ENCODE results near the gene CBX3.
"Not testable (repeated sequence)": the region's sequence is repeated elsewhere in the genome, so short reads cannot be mapped to it uniquely, and the experiment has no call there.

The CBX3 gene

DNA sequence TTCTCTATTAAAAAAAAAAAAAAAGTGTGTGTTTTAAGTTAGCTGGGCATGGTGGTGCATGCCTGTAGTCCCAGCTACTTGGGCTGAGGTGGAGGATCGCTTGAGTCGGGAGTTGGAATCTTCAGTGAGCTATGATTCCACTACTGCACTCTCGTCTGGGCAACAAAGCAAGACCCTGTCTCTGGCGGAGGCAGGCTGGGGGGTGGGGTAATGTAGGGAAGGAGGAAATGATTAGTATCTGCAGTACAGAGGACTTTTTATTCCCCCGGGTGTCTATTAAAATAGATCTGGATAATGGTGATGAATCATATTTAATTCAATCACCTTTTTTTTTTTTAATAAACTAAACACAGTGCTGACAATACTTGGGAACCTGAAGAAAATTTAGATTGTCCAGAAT is 6.5 kb downstream of the CBX3 start:
- DNase-seq: no peak

DNA sequence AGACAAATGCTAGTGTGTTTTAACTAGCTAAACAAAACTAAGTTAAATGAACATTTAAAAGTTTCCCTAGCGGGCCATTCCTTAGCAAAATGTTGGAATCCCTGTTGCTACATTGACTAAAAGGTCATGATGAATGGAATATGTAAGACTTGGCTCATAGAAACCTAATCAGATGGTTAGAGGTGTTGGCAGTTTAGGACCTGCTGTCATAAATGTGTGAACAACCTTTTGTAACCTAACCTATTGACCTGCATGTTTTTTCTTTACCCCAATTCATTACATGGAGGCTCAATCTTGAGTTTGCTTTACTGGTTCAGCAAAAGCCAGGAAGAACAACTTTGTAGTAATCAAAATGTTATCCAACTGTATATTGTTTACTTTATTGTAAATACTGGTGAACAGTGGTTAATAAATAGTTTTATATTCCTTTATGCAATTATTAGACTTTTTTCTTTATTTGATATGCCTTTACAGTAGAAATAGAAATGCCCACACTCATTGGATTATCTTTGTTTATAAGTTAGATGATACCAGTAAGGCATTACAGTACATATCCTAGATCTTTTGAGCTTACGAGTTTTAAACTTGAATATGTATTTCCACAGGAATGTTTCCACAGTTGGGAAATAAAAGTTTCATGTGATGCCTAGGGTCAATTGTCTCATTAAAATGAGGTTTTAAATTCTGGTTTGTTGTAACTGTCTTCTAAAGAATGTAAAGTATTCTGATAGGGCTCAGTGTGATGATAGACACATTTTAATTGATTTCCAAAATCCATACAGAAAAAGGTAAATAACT is 11.6 kb downstream of the CBX3 start:
- DNase-seq: no peak

DNA sequence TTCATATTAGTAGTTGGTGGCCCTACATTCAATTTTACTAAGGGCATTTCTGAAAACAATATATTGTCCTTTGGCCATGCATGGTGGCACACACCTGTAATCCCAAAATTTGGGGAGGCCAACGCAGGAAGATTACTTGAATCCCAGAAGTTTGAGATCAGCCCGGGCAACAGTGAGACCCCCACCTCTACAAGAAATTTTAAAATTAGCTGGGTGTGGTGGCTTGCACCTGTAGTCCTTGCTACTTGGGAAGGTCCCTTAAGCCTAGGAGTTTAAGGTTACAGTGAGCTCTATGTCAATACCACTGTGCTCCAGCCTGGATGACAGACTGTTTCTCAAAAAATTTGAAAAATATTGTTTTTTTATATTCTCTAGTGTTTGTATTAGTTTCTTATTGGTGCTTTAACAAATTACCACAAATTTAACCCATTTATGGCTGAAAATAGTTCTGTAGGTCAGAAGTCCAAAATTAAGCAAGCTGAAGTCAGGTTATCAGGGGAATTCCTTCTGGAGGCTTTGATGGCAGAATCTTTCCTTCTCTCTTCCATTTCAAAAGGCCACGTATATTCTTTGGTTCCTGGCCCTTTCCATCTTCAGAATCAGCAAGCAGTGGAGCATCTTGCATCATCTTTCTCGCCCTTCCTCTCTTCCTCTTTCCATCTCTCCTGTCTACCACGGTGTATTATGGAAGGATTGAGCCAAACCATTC is 12.4 kb downstream of the CBX3 start:
- DNase-seq: no peak

DNA sequence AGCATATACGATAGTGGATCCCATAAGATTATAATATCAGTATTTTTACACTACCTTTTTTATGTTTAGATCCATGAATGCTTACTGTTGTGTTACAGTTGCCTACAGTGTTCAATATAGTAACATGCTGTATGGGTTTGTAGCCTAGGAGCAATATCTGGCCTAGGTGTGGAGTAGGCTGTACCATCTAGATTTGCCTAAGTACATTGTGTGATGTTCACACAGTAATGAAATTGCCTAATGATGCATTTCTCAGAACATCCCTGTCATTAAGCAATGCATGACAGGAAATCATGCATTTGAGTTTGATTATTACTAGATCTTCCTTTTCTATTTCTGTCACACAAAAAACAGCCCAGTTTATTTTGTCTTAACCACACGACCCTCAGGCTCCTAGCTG is 14.5 kb downstream of the CBX3 start:
- DNase-seq: no peak

DNA sequence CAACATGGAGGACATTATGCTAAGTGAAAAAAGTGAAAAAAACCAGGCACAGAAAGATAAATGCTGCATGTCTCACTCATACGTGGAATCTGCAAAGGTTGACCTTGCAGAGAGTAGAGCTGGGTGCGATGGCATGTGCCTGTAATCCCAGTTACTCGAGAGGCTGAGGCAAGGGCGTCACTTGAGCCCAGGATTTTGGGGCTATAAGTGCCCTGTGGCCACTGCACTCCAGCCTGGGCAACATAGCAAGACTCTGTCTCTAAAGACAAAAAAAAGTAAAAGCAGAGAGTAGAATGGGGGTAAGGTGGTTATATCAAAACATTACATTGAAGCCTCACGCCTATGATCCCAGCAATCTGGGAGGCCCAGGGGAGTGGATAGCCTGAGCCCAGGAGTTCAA is 22.8 kb downstream of the CBX3 start:
- no peak for DNase-seq

DNA sequence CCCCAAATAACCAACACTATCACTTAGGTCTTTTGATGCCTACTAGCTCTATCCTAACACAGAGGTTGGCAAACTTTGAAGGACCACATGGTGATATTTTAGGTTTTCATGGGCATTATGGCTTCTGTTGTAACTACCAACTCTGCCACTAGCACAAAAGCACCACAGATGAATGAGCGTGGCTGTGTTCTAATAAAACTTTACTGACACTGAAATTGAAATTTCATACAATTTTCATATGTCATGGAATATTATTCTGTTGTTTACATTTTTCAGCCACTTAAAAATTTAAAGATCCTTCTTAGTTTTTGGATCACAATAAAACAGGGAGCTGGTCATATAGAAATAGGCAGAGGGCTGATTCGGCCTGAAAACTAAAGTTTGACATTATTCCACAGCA is 26.4 kb downstream of the CBX3 start:
- no peak for DNase-seq

DNA sequence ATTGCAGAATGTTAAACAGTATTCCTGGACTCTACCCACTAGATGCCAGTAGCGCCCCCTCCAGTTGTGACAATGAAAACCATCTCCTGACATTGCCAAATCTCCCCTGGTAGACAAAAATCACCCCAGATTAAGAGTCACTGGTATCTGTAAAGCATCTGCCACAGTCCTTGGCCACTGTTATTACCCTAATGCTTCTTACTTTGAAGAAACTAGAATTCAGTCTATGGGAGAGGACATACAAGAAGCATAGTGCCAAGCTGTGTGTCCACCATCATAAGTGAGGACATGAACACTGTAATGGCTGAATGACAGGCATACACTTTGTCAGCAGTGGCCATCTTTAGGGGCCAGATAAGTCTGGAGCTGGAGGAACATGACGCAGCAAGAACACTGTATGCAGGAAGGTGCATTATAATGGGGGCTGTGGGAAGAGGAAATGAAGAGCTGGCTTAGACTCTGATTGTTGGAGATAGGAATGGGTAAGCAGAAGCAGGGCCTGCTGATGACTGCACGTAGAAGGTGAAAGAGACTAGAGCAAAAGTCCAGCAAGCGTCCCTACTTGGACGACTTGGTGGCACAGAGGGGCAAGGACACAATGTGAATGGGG is 32.5 kb downstream of the CBX3 start:
- no peak for DNase-seq

DNA sequence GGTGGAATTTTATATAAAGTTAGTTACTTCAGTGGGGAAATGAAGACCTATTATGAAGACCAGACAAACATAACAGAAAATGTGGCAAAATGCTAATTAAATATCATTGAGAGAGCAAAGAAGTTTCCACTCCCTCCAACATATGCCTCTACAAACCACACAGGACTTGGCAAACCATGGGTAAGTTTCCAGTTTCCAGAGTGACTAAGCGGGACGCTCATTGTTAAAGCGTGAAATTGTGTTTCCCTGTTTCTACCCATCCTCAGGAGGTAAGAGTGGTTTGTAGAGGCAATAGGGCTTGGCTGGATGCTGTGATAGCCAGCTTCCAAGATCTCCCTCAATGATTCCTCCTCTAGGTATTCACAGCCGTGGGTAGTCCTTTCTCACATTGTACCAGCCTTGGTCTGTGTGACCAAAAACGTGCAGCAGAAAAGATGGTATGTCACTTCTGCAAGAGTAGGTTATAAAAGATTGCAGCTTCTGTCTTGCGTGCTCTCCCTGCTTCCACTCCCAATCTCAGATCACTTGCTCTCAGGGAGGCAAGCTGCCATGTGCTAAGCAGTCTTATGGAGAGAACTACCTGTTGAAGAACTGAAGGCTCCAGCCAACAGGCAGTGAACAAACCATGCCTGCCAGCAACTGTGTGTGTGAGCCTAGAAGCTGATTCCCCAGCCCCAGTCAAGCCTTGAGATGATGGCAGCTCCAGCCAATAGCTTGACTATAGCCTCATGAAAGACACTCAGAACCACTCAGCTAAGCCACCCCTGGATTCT is 35.7 kb downstream of the CBX3 start:
- DNase-seq: no peak

DNA sequence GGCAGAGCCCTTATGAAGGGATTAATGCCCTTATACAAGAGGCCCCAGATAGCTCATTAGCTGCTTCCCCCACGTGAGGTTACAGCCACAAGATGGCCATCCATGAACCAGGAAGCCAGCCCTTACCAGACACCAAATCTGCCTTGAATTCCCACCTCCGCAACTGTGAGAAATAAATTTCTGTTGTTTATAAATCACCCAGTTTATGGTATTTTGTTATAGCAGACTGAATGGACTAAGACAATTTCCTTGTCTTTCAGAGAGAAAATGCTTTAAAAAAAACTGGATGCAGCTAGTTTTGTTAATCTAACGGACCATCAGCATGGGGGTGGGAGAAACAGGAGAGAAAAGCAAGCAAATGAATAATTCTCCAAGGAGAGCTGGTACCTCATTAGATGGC is 36.5 kb downstream of the CBX3 start:
- no peak for DNase-seq

DNA sequence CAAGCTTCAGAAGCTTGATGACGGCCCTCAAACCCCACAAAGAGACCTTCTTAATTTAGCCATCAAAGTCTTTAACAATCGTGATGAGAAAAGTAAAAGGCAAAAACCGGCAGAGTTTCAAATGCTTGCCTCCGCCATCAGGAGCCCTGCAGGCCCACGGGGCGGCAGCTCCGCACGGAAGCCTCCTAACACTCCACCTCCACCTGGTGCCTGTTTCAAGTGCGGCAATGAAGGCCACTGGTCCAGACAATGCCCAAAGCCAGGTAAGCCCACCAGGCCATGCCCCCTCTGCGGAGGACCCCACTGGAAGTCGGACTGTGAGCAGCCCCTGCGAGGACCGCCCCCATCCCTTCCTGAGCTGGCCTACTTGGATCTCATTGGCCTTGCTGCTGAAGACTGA is 43.6 kb downstream of the CBX3 start:
- DNase-seq: no peak

DNA sequence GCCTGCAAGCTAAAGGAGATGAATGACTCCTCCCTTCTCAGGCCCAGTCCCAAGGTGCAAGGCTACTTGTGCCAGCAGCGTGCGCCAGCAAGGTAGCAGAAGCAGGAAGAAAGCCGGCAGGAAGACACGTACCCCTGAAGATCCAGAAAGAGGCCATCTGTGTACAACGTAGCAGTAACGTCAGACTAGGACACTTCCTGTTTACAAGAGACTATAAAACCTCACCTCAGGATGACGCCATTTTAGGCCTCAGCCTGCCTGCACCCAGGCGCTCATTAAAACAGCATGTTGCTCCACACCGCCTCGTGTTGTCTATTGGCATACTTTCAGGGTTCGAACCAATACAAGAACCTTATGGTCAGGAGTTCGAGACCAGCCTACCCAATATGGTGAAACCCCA is 48.7 kb downstream of the CBX3 start:
- DNase-seq: no peak

DNA sequence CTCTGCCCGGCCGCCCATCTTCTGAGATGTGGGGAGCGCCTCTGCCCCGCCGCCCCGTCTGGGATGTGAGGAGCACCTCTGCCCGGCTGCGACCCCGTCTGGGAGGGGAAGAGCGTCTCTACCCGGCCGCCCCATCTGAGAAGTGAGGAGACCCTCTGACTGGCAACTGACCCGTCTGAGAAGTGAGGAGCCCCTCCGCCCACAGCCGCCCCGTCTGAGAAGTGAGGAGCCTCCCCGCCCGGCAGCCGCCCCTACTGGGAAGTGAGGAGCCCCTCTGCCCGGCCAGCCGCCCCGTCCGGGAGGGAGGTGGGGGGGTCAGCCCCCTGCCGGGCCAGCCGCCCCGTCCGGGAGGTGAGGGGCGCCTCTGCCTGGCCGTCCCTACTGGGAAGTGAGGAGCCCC is 60.3 kb downstream of the CBX3 start:
- not testable (repeated sequence) for DNase-seq
